GM12875 (cell line): ENCODE data around the gene C1QTNF3.

Experiments used
- H3K4me3 ChIP-seq: one replicate; pipeline ENCODE4 v1.5.1; 2011; ENCODE audit warnings: low read depth, low read length, control low read depth
- CTCF ChIP-seq: IDR thresholded peaks from 2 replicates; pipeline ENCODE4 v1.5.1; 2011; ENCODE audit warnings: low read depth, mild to moderate bottlenecking, control low read depth, inconsistent platforms, low read length, moderate library complexity, borderline replicate concordance; ENCODE audit not compliant: insufficient read depth

C1QTNF3 gene

DNA sequence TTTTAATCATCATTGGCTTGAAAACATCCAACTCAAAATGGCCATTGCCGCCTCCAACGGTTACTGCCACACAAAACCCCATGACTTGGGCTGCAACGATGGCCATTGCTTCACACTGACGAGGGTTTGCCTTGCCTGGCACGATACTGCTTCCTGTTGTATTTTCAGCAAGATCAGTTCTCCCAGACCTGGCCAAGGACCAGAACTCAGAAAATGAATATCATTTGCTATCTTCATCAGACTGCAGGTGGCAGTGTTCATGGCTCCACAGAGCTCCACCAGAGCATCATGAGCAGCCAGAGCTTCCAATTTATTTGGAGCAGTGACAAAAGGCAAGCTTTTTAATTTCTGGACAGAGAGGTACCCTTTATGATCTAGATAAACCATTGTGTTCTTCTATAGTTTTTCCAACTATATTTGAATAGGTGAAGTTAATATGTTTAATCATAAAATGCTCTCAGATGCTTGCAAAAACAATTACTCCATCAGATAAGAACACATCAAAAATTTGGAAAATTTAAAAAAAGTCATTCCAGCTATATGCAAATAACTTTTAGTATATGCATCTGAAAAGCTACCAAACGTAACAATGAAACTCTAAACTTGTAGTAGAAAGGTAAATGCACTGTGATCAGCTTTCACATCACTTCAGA, 45.6 kb downstream of the C1QTNF3 start:
- TF ChIP-seq CTCF = peak; percentile 53
- H3K4me3 ChIP-seq = no peak overlapping the region

DNA sequence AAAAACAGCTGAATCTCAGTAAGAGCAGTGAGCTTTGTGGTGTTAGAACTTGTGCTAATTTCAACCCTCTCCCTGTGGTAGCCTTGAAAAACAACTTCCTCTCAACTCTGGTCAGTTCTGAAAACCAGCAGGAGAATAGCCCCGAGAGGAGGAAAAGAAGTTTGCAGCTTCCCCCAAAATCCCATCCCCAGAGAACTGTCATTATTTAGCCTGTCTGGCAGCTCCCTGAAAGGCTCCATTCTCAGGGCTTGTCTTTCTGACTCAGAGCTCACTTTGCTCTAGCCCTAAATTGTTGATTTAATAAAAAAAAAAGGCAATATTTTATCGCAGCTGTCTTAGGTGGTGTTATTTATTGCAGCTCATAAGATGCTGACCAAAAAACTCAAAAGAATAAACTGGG, 47.1 kb downstream of the C1QTNF3 start:
- TF ChIP-seq CTCF = no peak
- no peak overlapping the region for H3K4me3 ChIP-seq

DNA sequence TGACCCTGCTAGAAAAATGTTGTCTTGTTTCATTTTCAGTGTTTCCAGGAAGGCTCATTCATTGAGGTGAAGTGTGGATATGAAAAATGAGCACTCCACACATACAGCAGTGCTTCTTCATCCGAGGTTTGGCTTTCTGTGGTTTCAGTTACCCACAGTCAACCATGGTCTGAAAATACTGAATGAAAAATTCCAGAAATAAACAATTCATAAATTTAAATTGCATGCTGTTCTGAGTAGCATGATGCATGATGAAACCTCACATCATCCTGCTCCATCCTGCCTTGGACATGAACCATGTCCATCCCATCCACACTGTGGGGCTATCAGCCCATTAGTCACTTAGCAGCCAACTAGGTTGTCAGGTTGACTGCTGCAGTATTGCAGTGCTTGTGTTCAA, 48.2 kb downstream of the C1QTNF3 start:
- no peak overlapping the region for H3K4me3 ChIP-seq
- no peak for TF ChIP-seq CTCF

- TF ChIP-seq CTCF = no peak
- no peak overlapping the region for H3K4me3 ChIP-seq
Observed at GRCh38 chr5:33992864-33993263, 50.1 kb downstream of the C1QTNF3 start.

GRCh38 chr5:33985447-33985846, 57.6 kb downstream of the C1QTNF3 start:
- TF ChIP-seq CTCF = no peak
- H3K4me3 ChIP-seq = no peak overlapping the region

DNA sequence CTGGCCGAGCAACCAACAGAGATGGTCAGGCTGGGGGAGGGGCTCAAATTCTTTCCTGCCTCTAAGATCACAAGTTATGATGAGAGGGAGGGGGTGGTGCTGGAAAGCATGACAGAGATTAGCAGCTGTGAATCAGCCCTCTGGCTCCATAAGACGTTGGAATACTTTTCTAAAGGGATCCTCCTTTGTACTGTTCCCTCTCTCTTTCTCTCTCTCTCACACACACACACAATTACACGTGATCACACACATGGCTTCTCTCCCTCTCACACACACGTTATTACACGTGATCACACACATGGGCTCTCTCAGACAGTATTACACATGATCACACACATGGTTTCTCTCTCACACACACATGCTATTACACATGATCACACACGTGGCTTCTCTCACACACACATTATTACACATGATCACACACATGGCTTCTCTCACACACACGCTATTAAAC, 58.3 kb downstream of the C1QTNF3 start, which contains the start of gene SLC45A2:
SLC45A2 (minus strand) TSS at position 23 of the 454 bp plus-strand sequence. CDS start 110 bp downstream, outside the sequence.
- H3K4me3 ChIP-seq = no peak within 1 kb of the TSS
- TF ChIP-seq CTCF = no peak

DNA sequence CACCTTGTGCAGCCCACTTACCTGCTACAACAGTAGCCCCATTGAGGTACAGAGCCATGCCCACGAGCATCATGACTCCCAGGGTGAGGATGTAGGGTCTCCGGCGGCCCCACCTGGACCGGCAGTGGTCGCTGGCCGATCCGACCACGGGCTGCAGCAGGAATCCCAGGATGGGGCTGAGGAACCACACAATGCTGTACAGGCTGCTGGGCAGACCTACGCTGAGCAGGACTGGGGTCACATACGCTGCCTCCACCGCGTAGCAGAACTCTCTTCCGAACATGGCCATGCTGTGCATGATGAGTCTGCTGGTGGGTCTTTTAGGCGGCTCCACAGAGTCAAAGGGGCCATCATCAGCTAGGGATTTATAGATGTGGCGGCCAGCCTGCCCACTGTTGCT, 58.8 kb downstream of the C1QTNF3 start:
- no peak for TF ChIP-seq CTCF
- H3K4me3 ChIP-seq = no peak overlapping the region
